ENCODE results near the gene TMEM182.

- TF ChIP-seq POLR2AphosphoS5 (IDR thresholded peaks at IDR 0.05; ENCODE audit: low read depth, low read length), result no peak
- TF ChIP-seq TAF1 (IDR thresholded peaks at IDR 0.05; ENCODE audit: low read depth, low read length), result no peak
- TF ChIP-seq POLR2A (IDR thresholded peaks at IDR 0.05; ENCODE audit: low read depth, low read length), result no peak
Measured at GRCh38 chr2:102801098-102801718, 39.4 kb downstream of the TMEM182 start.

All from GM12891 (cell line).